Activated CD8-positive, alpha-beta T cell treated with anti-CD3 and anti-CD28 coated beads for 36 hours (primary cell): ENCODE data around the gene FRS3. TPM values are rescaled to one million over a fixed set of nuclear protein-coding genes. Genes with fewer than 3 reads are reported as not detected.

ENCODE experiments used
- ATAC-seq: fragments of 200-7000 bp; cut with Tn5 transposase; one replicate; pipeline ENCODE4 v1.10.0; 2021; ENCODE audit warnings: mild to moderate bottlenecking, moderate library complexity
- CTCF ChIA-PET: fragments of 350-600 bp; sonication (Branson Sonifier 250); formaldehyde crosslinking; loops from one replicate; lab custom pipeline; 2021; ENCODE audit warnings: antibody characterized with exemption; lab: Charles Lee
- POLR2A ChIA-PET: fragments of 350-600 bp; sonication (Branson Sonifier 250); formaldehyde crosslinking; loops from one replicate; lab custom pipeline; 2021; ENCODE audit warnings: antibody characterized with exemption; lab: Charles Lee
- DNase-seq: peaks from one replicate; pipeline ENCODE4 v3.0.0-alpha.2; 2020
- H3K27ac Mint-ChIP-seq: one replicate; pipeline ENCODE4 v1.8.0; 2021; ENCODE audit warnings: mild to moderate bottlenecking, mixed read lengths
- H3K27me3 Mint-ChIP-seq: one replicate; pipeline ENCODE4 v1.8.0; 2021; ENCODE audit warnings: mixed read lengths
- H3K36me3 Mint-ChIP-seq: one replicate; pipeline ENCODE4 v1.8.0; 2021; ENCODE audit warnings: low read depth, mixed read lengths
- H3K4me1 Mint-ChIP-seq: one replicate; pipeline ENCODE4 v1.8.0; 2021; ENCODE audit warnings: low read depth, mixed read lengths
- H3K4me3 Mint-ChIP-seq: one replicate; pipeline ENCODE4 v1.8.0; 2021; ENCODE audit warnings: mild to moderate bottlenecking, moderate library complexity, mixed read lengths
- H3K9me3 Mint-ChIP-seq: one replicate; pipeline ENCODE4 v1.8.0; 2021; ENCODE audit warnings: mixed read lengths
- intact Hi-C: fragments of 100-400 bp; cut with micrococcal nuclease; formaldehyde crosslinking; loops from one replicate; pipeline ENCODE4 v1.10.0; 2022
- total RNA-seq, 2 experiments: library from RNA; stranded (reverse); gene quantifications; one replicate each; pipeline ENCODE4 v1.2.3, GENCODE V29; 2021
- TF ChIP-seq, protein P1 (sequence below): fragments of 200-600 bp; IDR thresholded peaks from one replicate; pipeline ENCODE4 v1.8.0; 2022; ENCODE audit warnings: antibody characterized with exemption, mild to moderate bottlenecking

FRS3 gene
- total RNA-seq, 2 experiments from 2014 or later: 3.2 to 4.1 TPM

DNA sequence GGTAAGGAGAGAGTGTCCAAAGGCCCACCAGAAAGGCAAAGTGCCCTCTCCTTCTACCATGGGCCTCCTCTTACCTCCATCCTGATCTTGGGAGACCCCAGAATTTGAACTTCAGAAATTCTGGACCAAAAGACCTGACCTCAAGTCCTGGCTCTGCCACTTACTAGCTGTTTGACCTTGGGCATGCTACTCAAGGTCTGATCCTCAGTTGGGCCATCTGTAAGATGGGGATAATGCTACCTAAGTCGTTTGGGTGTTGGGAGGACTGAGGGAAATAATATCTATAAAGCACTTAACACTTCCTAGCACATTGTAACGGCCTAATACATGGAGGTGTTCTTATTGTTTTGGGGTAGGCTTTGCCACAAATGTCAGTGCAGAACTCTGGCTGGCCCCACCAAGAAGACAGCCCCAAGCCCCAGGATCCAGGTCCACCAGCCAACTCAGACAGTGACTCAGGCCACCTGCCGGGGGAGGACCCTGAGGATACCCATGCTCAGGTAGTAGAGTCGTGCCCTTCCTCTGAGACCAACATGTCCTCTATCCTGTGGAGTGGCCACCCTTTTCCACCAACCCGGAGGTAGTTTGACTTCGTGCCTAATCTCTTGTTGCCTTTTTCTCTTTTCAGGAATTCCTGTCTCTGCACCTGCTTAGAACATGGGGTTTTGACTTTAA lies 3.5 kb upstream of the FRS3 start:
- H3K36me3 Mint-ChIP-seq: peaks cover 6% of the 10 kb centered on the region
- TF ChIP-seq, protein P1, sequence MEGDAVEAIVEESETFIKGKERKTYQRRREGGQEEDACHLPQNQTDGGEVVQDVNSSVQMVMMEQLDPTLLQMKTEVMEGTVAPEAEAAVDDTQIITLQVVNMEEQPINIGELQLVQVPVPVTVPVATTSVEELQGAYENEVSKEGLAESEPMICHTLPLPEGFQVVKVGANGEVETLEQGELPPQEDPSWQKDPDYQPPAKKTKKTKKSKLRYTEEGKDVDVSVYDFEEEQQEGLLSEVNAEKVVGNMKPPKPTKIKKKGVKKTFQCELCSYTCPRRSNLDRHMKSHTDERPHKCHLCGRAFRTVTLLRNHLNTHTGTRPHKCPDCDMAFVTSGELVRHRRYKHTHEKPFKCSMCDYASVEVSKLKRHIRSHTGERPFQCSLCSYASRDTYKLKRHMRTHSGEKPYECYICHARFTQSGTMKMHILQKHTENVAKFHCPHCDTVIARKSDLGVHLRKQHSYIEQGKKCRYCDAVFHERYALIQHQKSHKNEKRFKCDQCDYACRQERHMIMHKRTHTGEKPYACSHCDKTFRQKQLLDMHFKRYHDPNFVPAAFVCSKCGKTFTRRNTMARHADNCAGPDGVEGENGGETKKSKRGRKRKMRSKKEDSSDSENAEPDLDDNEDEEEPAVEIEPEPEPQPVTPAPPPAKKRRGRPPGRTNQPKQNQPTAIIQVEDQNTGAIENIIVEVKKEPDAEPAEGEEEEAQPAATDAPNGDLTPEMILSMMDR: no peak
- H3K4me3 Mint-ChIP-seq: no peak overlapping the region
- H3K27me3 Mint-ChIP-seq: peaks cover 6% of the 10 kb centered on the region
- no peaks in the 10 kb centered on the region for H3K9me3 Mint-ChIP-seq
- ChIA-PET CTCF (interaction anchor here (0.6 to 12.8 kb wide), 4 partner anchors 18 to 321 kb away, joined by 4 to 214 read pairs (median 6); partner anchors contain the start of gene TAF8), POLR2A (interaction anchor here (0.6 to 0.8 kb wide), 2 partner anchors 152 to 261 kb away, joined by 3 to 4 read pairs; no protein-coding TSS in a partner anchor)
- peaks cover 20% of the 10 kb centered on the region for H3K4me1 Mint-ChIP-seq
- ATAC-seq: no peak
- H3K27ac Mint-ChIP-seq: no peak overlapping the region
- no peak for DNase-seq
- intact Hi-C loops: loop anchor here (10.0 kb wide), 1 partner anchor 142 kb away; the partner anchor contains the start of genes BYSL and MED20

DNA sequence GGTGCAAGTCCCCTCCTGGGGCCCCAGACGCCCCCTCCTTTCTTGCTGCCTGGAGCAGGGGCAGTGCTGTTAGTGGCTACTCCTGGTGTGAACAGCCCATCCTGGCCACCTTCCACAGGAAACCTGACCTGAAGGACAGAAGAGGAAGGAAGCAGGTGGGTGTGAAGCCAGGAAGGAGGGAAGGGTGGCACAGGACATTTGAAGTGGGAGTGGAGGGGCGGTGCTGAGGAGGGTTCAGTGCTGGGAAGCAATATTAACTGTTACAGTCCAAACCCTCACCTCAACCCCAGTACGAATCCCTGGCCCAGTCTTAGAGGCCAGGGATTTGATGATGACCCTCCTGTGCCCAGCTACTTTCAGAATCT lies 1.6 kb upstream of the FRS3 start:
- Mint-ChIP-seq H3K4me1 (peaks cover 21% of the 10 kb centered on the region), H3K4me3 (peak overlapping the region; percentile 83), H3K27ac (no peak overlapping the region), H3K27me3 (peaks cover 6% of the 10 kb centered on the region), H3K9me3 (no peaks in the 10 kb centered on the region), H3K36me3 (no peaks in the 10 kb centered on the region)
- intact Hi-C loops: loop anchor here (10.0 kb wide), 1 partner anchor 143 kb away; the partner anchor contains the start of genes BYSL and MED20
- POLR2A ChIA-PET: no interaction called here
- ATAC-seq: no peak
- no peak for DNase-seq
- CTCF ChIA-PET: interaction anchor here (0.8 to 12.8 kb wide), 8 partner anchors 9 to 389 kb away, joined by 3 to 214 read pairs (median 4); partner anchors contain the start of genes BYSL, MED20 and TAF8
- TF ChIP-seq, protein P1: no peak

DNA sequence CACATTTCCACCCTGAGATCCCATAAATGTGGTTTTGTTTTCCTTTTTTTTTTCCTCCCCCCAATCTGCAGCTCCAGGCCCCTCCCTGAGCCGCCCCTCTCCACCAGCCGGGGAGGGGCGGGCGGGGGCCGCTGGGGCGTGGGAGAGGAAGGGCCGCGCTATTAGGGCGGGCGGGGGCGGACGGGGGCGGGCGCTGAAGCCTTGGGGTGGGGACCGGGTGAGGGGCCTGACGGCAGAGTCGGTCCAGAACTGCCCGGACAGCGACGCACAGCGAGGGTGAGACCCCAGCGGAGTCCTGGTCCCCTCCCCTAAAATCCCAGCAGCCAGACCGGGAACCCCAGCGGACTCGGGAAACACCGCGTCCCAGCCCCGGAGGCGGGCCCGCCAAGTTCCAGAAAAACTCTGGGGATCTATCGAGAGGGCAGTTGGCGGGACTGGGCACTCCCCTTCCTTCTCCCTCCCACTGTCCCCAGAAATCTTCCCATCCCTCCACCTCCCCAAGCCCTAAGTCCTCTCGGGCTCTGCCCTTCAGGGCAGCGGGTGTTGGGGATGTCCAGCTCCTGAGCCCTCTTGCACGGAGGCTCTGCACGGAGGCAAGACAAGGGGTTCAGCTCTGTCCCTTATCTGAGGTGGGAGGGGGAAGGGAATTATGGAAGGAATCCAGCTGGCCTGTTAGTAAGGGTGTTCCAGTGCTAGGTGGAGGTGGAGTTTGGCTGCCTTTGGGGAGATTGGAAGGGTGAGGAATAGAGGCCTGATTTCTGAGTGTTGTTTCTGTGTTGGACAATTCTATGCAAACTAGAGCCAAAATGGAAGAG lies 1.1 kb upstream of the FRS3 start, which contains the start of gene PRICKLE4:
PRICKLE4 (plus strand) TSS at position 232 of the 815 bp plus-strand sequence. CDS start 2,692 bp downstream, outside the sequence.
- ChIA-PET CTCF (interaction anchor here (1.1 to 12.8 kb wide), 6 partner anchors 8 to 324 kb away, joined by 3 to 214 read pairs (median 5); partner anchors contain the start of genes BYSL, MED20 and TAF8), POLR2A (no interaction called here)
- H3K9me3 Mint-ChIP-seq: no peaks in the 10 kb centered on the region
- no peaks in the 10 kb centered on the region for H3K36me3 Mint-ChIP-seq
- ATAC-seq (no peak), DNase-seq (no peak)
- intact Hi-C loops: loop anchor here (10.0 kb wide), 1 partner anchor 144 kb away; the partner anchor contains the start of genes BYSL and MED20
- H3K27ac Mint-ChIP-seq: peak within 1 kb of the TSS; percentile 42
- peaks cover 6% of the 10 kb centered on the region for H3K27me3 Mint-ChIP-seq
- H3K4me1 Mint-ChIP-seq: peaks cover 18% of the 10 kb centered on the region
- TF ChIP-seq, protein P1: no peak
- peak within 1 kb of the TSS; percentile 83 for H3K4me3 Mint-ChIP-seq

DNA sequence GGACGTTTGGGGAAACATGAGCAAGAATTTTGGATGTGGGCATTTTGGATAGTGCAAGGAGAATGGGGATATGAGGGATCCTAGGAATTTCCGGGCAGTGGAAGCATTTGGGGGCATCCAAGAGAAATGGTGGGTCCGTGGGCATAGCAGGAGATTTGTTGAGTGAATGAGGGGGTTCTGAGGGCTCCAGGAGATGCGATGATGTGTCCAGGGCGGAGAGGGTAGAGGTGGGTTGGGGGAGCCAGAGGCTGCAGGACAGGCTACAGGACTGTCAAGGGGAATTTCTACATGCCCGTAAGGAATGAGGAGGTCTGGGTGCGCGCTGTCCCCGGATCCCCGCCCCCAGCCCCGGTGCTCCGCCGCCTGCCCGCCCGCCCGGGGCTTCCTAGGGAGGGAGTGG lies 364 bp downstream of the FRS3 start:
- peak overlapping the region; percentile 88 for H3K4me3 Mint-ChIP-seq
- TF ChIP-seq, protein P1: no peak
- POLR2A ChIA-PET: no interaction called here
- peaks cover 6% of the 10 kb centered on the region for H3K27me3 Mint-ChIP-seq
- ATAC-seq (no peak), DNase-seq (no peak)
- H3K27ac Mint-ChIP-seq: peak overlapping the region; percentile 43
- intact Hi-C loops: no loop called here
- peaks cover 3% of the 10 kb centered on the region for H3K36me3 Mint-ChIP-seq
- H3K9me3 Mint-ChIP-seq: no peaks in the 10 kb centered on the region
- CTCF ChIA-PET: interaction anchor here (0.6 to 12.8 kb wide), 3 partner anchors 49 to 267 kb away, joined by 3 to 214 read pairs (median 3); partner anchors contain the start of gene TAF8
- H3K4me1 Mint-ChIP-seq: peaks cover 17% of the 10 kb centered on the region
